Ascending aorta (tissue), 2 donors: ENCODE data around the gene AIF1. TPM values are rescaled to one million over a fixed set of nuclear protein-coding genes. Genes with fewer than 3 reads are reported as not detected.
A peak's percentile ranks its signal among the peaks of the same experiment; 100 is the strongest.

Experiments
- DNase-seq, 2 donors: peaks; one replicate each; pipeline ENCODE4 v3.0.0-alpha.2; 2019; ENCODE audit warnings: low spot score in 2 of 2
- H3K27ac ChIP-seq, 2 donors: fragments of 200-600 bp; sonication (generic); one replicate each; pipeline ENCODE4 v1.5.1; 2016 to 2017; ENCODE audit warnings: mild to moderate bottlenecking in 1 of 2
- H3K27me3 ChIP-seq: fragments of 200-600 bp; sonication (generic); one replicate; pipeline ENCODE4 v1.5.1; 2017
- H3K36me3 ChIP-seq, 2 donors: fragments of 200-600 bp; sonication (generic); one replicate each; pipeline ENCODE4 v1.5.1; 2016
- H3K4me1 ChIP-seq, 2 donors: fragments of 200-600 bp; sonication (generic); one replicate each; pipeline ENCODE4 v1.5.1; 2016 to 2017; ENCODE audit warnings: mild to moderate bottlenecking in 1 of 2
- H3K4me3 ChIP-seq, 2 donors: fragments of 200-600 bp; sonication (generic); one replicate each; pipeline ENCODE4 v1.5.1; 2016 to 2017; ENCODE audit warnings: mild to moderate bottlenecking in 1 of 2
- H3K9me3 ChIP-seq, 2 donors: fragments of 200-600 bp; sonication (generic); one replicate each; pipeline ENCODE4 v1.5.1; 2016
- intact Hi-C: fragments of 100-400 bp; cut with DNase I; formaldehyde crosslinking; loops from one replicate; pipeline ENCODE4 v1.15.1; 2023
- total RNA-seq: library from RNA; depleted of rRNA; stranded (reverse); fragments of >200 nt; gene quantifications from one replicate; pipeline ENCODE4 v1.1.0, GENCODE V29; 2016
- TF ChIP-seq, protein P1 (sequence below), 3 experiments: fragments of 200-600 bp in 2 of 3; fragments of 450-650 bp in 1 of 3; sonication (generic) in 2 of 3; IDR thresholded peaks; one replicate each; pipeline ENCODE4 v1.5.1; 2016 to 2019; ENCODE audit warnings: antibody characterized with exemption in 3 of 3, mild to moderate bottlenecking in 1 of 3, moderate library complexity in 1 of 3

Gene AIF1
- total RNA-seq, 1 donor from 2014 or later = 1.7 TPM

DNA sequence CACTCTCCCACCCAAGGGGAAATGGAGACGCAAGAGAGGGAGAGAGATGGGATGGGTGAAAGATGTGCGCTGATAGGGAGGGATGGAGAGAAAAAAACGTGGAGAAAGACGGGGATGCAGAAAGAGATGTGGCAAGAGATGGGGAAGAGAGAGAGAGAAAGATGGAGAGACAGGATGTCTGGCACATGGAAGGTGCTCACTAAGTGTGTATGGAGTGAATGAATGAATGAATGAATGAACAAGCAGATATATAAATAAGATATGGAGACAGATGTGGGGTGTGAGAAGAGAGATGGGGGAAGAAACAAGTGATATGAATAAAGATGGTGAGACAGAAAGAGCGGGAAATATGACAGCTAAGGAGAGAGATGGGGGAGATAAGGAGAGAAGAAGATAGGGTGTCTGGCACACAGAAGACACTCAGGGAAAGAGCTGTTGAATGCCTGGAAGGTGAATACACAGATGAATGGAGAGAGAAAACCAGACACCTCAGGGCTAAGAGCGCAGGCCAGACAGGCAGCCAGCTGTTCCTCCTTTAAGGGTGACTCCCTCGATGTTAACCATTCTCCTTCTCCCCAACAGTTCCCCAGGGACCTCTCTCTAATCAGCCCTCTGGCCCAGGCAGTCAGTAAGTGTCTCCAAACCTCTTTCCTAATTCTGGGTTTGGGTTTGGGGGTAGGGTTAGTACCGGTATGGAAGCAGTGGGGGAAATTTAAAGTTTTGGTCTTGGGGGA, 38.9 kb upstream of the AIF1 start:
- Histone ChIP-seq H3K27ac (no peak overlapping the region), H3K4me3 (peak overlapping the region in 1 of 2 donors; percentile 45), H3K4me1 (no peaks in the 10 kb centered on the region), H3K9me3 (no peaks in the 10 kb centered on the region), H3K27me3 (no peaks in the 10 kb centered on the region), H3K36me3 (no peaks in the 10 kb centered on the region)
- no peak for DNase-seq
- intact Hi-C loops = no loop called here
- TF ChIP-seq, protein P1, sequence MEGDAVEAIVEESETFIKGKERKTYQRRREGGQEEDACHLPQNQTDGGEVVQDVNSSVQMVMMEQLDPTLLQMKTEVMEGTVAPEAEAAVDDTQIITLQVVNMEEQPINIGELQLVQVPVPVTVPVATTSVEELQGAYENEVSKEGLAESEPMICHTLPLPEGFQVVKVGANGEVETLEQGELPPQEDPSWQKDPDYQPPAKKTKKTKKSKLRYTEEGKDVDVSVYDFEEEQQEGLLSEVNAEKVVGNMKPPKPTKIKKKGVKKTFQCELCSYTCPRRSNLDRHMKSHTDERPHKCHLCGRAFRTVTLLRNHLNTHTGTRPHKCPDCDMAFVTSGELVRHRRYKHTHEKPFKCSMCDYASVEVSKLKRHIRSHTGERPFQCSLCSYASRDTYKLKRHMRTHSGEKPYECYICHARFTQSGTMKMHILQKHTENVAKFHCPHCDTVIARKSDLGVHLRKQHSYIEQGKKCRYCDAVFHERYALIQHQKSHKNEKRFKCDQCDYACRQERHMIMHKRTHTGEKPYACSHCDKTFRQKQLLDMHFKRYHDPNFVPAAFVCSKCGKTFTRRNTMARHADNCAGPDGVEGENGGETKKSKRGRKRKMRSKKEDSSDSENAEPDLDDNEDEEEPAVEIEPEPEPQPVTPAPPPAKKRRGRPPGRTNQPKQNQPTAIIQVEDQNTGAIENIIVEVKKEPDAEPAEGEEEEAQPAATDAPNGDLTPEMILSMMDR (IDR thresholded peaks at IDR 0.05) = no peak

DNA sequence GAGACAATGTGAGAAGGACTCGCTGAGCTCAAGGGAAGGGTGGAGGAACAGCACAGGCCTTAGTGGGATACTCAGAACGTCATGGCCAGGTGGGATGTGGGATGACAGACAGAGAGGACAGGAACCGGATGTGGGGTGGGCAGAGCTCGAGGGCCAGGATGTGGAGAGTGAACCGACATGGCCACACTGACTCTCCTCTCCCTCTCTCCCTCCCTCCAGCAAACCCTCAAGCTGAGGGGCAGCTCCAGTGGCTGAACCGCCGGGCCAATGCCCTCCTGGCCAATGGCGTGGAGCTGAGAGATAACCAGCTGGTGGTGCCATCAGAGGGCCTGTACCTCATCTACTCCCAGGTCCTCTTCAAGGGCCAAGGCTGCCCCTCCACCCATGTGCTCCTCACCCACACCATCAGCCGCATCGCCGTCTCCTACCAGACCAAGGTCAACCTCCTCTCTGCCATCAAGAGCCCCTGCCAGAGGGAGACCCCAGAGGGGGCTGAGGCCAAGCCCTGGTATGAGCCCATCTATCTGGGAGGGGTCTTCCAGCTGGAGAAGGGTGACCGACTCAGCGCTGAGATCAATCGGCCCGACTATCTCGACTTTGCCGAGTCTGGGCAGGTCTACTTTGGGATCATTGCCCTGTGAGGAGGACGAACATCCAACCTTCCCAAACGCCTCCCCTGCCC, 38.0 kb upstream of the AIF1 start:
- H3K36me3 ChIP-seq = no peaks in the 10 kb centered on the region
- H3K27ac ChIP-seq = no peak overlapping the region
- TF ChIP-seq, protein P1 (IDR thresholded peaks at IDR 0.05) = no peak
- no peak for DNase-seq
- peaks cover 0 to 7% of the 10 kb centered on the region in 2 donors for H3K4me1 ChIP-seq
- no peak overlapping the region for H3K4me3 ChIP-seq
- no peaks in the 10 kb centered on the region for H3K27me3 ChIP-seq
- no peaks in the 10 kb centered on the region for H3K9me3 ChIP-seq
- intact Hi-C loops = no loop called here

- H3K36me3 ChIP-seq = no peaks in the 10 kb centered on the region
- intact Hi-C loops = no loop called here
- TF ChIP-seq, protein P1 (IDR thresholded peaks at IDR 0.05) = no peak
Observed at GRCh38 chr6:31577579-31577966, 37.5 kb upstream of the AIF1 start.

DNA sequence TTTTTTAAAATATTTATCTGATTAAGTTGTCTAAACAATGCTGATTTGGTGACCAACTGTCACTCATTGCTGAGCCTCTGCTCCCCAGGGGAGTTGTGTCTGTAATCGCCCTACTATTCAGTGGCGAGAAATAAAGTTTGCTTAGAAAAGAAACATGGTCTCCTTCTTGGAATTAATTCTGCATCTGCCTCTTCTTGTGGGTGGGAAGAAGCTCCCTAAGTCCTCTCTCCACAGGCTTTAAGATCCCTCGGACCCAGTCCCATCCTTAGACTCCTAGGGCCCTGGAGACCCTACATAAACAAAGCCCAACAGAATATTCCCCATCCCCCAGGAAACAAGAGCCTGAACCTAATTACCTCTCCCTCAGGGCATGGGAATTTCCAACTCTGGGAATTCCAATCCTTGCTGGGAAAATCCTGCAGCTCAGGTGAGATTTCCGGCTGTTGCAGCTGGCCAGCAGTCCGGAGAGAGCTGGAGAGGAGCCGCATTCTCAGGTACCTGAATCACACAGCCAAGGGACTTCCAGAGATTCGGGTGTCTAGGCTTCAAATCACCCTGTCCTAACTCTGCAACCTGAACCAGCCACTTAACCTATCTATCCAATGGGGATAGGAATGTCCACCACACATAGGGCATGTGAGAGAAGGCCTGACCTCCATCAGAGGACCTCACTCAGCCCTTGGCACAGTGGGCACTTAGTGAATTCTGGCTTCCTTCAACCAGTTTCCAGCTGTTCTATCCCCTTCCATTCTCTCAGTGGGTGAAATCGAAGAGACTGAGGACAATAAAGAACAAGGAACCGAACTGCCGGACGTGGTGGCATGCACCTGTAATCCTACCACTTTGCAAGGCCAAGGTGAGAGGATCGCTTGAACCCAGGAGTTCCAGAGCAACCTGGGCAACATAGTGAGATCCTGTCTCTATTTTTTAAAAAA, 36.6 kb upstream of the AIF1 start:
- no peaks in the 10 kb centered on the region for H3K27me3 ChIP-seq
- H3K4me1 ChIP-seq = peaks cover 0 to 12% of the 10 kb centered on the region in 2 donors
- intact Hi-C loops = no loop called here
- H3K4me3 ChIP-seq = no peak overlapping the region
- TF ChIP-seq, protein P1 (IDR thresholded peaks at IDR 0.05) = no peak
- no peaks in the 10 kb centered on the region for H3K36me3 ChIP-seq
- DNase-seq = no peak
- no peaks in the 10 kb centered on the region for H3K9me3 ChIP-seq
- no peak overlapping the region for H3K27ac ChIP-seq

More at GRCh38 chr6:31577579-31577966, 37.5 kb upstream of the AIF1 start:
- H3K27me3 ChIP-seq = no peaks in the 10 kb centered on the region
- H3K27ac ChIP-seq = no peak overlapping the region
- peaks cover 0 to 12% of the 10 kb centered on the region in 2 donors for H3K4me1 ChIP-seq
- H3K9me3 ChIP-seq = no peaks in the 10 kb centered on the region
- no peak for DNase-seq
- H3K4me3 ChIP-seq = no peak overlapping the region

DNA sequence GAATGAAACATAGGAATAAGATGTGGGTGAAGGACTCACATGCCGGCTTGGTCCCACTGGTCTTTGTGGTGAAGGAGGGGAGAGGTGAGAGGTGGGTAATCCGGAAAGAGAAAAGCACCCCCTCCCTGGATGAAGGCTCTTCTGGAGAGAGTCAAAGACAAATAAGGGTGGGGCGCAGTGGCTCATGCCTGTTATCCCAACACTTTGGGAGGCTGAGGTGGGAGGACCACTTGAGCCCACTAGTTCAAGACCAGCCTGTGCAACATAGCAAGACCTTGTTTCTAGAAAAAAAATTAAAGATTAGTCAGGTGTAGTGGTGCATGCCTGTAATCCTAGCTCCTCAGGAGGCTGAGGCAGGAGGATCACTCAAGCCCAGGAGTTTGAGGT, 35.9 kb upstream of the AIF1 start:
- intact Hi-C loops = no loop called here
- H3K4me1 ChIP-seq = peaks cover 0 to 12% of the 10 kb centered on the region in 2 donors
- TF ChIP-seq, protein P1 (IDR thresholded peaks at IDR 0.05) = no peak
- H3K4me3 ChIP-seq = no peak overlapping the region
- no peaks in the 10 kb centered on the region for H3K36me3 ChIP-seq
- H3K9me3 ChIP-seq = no peaks in the 10 kb centered on the region
- no peak for DNase-seq
- no peaks in the 10 kb centered on the region for H3K27me3 ChIP-seq
- H3K27ac ChIP-seq = no peak overlapping the region
